ENCODE measurements around the gene FGFR4.

FGFR4 gene

GRCh38 chr5:177122566-177122965, 35.9 kb downstream of the FGFR4 start:
- TF ChIP-seq CTCF (IDR thresholded peaks at IDR 0.05; ENCODE audit: low read depth, low read length, missing control alignments): no peak
- no peak overlapping the region for H3K4me3 ChIP-seq (replicated peaks; ENCODE audit: low read depth, low read length)
- no peak for DNase-seq (ENCODE audit: extremely low read depth, low read depth)

- DNase-seq (ENCODE audit: extremely low read depth, low read depth): no peak
- H3K4me3 ChIP-seq (replicated peaks; ENCODE audit: low read depth, low read length): no peak overlapping the region
- TF ChIP-seq CTCF (IDR thresholded peaks at IDR 0.05; ENCODE audit: low read depth, low read length, missing control alignments): no peak
Observed at GRCh38 chr5:177123789-177124485, 37.2 kb downstream of the FGFR4 start.

GRCh38 chr5:177124486-177124991, 37.8 kb downstream of the FGFR4 start:
- DNase-seq (ENCODE audit: extremely low read depth, low read depth): no peak
- no peak for TF ChIP-seq CTCF (IDR thresholded peaks at IDR 0.05; ENCODE audit: low read depth, low read length, missing control alignments)
- no peak overlapping the region for H3K4me3 ChIP-seq (replicated peaks; ENCODE audit: low read depth, low read length)

- H3K4me3 ChIP-seq (replicated peaks; ENCODE audit: low read depth, low read length): no peak overlapping the region
- TF ChIP-seq CTCF (IDR thresholded peaks at IDR 0.05; ENCODE audit: low read depth, low read length, missing control alignments): no peak
- DNase-seq (ENCODE audit: extremely low read depth, low read depth): no peak
Observed at GRCh38 chr5:177126771-177127170, 40.1 kb downstream of the FGFR4 start.

GRCh38 chr5:177128551-177128981, 41.9 kb downstream of the FGFR4 start:
- TF ChIP-seq CTCF (IDR thresholded peaks at IDR 0.05; ENCODE audit: low read depth, low read length, missing control alignments): no peak
- no peak for DNase-seq (ENCODE audit: extremely low read depth, low read depth)
- no peak overlapping the region for H3K4me3 ChIP-seq (replicated peaks; ENCODE audit: low read depth, low read length)

- TF ChIP-seq CTCF (IDR thresholded peaks at IDR 0.05; ENCODE audit: low read depth, low read length, missing control alignments): no peak
- no peak overlapping the region for H3K4me3 ChIP-seq (replicated peaks; ENCODE audit: low read depth, low read length)
- no peak for DNase-seq (ENCODE audit: extremely low read depth, low read depth)
Observed at GRCh38 chr5:177130211-177131018, 43.7 kb downstream of the FGFR4 start.
